AG09319 (cell line): ENCODE measurements around the gene DEGS1.

Experiments
- DNase-seq: peaks from one replicate; pipeline ENCODE4 v3.0.0-alpha.2; 2010; ENCODE audit warnings: low read depth; ENCODE audit errors: extremely low read depth
- TF ChIP-seq, protein P1 (sequence below): IDR thresholded peaks from 2 replicates; pipeline ENCODE4 v1.5.1; 2011; ENCODE audit warnings: low read depth, mild to moderate bottlenecking, inconsistent platforms, low read length, moderate library complexity

DEGS1 gene

DNA sequence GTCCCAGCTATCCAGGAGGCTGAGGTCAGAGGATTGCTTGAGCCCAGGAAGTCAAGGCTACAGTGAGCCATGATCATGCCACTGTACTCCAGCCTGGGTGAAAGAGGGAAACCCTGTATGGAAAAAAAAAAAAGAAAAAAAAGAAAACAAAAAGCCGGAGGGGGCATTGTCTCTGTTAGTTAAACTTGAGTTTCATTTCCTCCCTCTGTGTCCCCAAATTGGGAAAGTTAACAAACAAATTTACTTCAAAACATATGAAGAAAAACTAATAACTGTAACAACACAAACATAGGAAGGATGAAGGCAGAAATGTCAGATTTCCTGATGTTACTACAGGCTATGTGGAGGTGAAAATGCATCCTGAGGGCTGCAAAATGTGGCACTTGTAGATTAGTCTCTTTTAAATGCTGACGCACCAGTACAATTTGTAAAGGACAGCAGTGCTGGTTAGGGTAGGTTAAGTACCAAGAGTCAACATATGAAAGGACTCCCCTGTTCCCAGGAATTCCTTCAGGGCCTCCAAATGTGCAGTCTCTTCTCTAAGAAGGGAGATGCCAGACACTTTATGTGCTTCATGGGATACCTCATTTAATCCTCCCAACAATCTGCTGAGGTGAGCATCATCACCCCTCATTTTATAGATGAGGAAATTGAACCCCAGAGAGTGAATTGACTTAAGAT lies 52.9 kb downstream of the DEGS1 start:
- TF ChIP-seq, protein P1, sequence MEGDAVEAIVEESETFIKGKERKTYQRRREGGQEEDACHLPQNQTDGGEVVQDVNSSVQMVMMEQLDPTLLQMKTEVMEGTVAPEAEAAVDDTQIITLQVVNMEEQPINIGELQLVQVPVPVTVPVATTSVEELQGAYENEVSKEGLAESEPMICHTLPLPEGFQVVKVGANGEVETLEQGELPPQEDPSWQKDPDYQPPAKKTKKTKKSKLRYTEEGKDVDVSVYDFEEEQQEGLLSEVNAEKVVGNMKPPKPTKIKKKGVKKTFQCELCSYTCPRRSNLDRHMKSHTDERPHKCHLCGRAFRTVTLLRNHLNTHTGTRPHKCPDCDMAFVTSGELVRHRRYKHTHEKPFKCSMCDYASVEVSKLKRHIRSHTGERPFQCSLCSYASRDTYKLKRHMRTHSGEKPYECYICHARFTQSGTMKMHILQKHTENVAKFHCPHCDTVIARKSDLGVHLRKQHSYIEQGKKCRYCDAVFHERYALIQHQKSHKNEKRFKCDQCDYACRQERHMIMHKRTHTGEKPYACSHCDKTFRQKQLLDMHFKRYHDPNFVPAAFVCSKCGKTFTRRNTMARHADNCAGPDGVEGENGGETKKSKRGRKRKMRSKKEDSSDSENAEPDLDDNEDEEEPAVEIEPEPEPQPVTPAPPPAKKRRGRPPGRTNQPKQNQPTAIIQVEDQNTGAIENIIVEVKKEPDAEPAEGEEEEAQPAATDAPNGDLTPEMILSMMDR, result no peak
- no peak for DNase-seq

- TF ChIP-seq, protein P1, result no peak
- DNase-seq, result no peak
Measured at GRCh38 chr1:224237119-224237881, 54.3 kb downstream of the DEGS1 start.

GRCh38 chr1:224238212-224238611 lies 55.2 kb downstream of the DEGS1 start:
- no peak for DNase-seq
- TF ChIP-seq, protein P1, result no peak

GRCh38 chr1:224238756-224239155 lies 55.7 kb downstream of the DEGS1 start:
- TF ChIP-seq, protein P1, result no peak
- DNase-seq, result no peak
